K562 (cell line): ENCODE measurements around the gene ABCC6. TPM values are rescaled to one million over a fixed set of nuclear protein-coding genes. Genes with fewer than 3 reads are reported as not detected.

Experiments used
- ATAC-seq: fragments of 200-7000 bp; cut with Tn5 transposase; 3 replicates; pipeline ENCODE4 v1.9.1; 2020; ENCODE audit warnings: moderate library complexity
- BruUV-seq: library from RNA; stranded (reverse); fragments of 400-500 nt; replicated peaks from 2 replicates; lab custom pipeline; 2021; lab: Mats Ljungman, UMichigan
- CTCF ChIA-PET: fragments of 300-600 bp; formaldehyde crosslinking; extraction: SDS; loops from one replicate; lab custom pipeline; 2021; ENCODE audit warnings: low intra/inter-chr PET ratio; lab: Yijun Ruan, JAX
- POLR2A ChIA-PET: fragments of 300-600, 350-650 bp; sonication (Branson Sonifier 250); formaldehyde crosslinking; extraction: SDS; loops from one replicate; lab custom pipeline; 2021; ENCODE audit warnings: antibody characterized with exemption, inconsistent platforms; lab: Yijun Ruan, JAX
- DNase-seq, 4 experiments: peaks; one replicate each; pipeline versions ENCODE4 v3.0.0 to v3.0.0-alpha.2; 2011 to 2018; ENCODE audit warnings: low spot score in 3 of 4, mixed read lengths in 3 of 4; ENCODE audit errors: extremely low read depth in 1 of 4
- FAIRE-seq: peaks from 2 replicates; lab custom pipeline; 2011; peaks lifted over from hg19 to GRCh38; lab: Jason Lieb, UNC
- H2AFZ ChIP-seq: 2 replicates; pipeline ENCODE4 v1.6.0; 2011; ENCODE audit warnings: low read depth, low read length, control low read depth, inconsistent platforms
- H3K27ac ChIP-seq: fragments of 200-600 bp; 3 replicates; pipeline ENCODE4 v1.8.0; 2011; ENCODE audit warnings: low read depth, mild to moderate bottlenecking, control low read depth, inconsistent platforms, low read length, moderate library complexity, mixed read lengths; ENCODE audit errors: extremely low read depth
- H3K27me3 ChIP-seq, 2 experiments: fragments of 300-600 bp in 1 of 2; 2 replicates in 1 of 2; 3 replicates in 1 of 2; pipeline versions ENCODE4 v1.6.0 to v1.8.0; 2011; ENCODE audit warnings: inconsistent platforms in 2 of 2, low read length in 2 of 2, mild to moderate bottlenecking in 1 of 2, mixed read lengths in 1 of 2, moderate library complexity in 1 of 2; ENCODE audit not compliant: control insufficient read depth in 2 of 2, insufficient read depth in 2 of 2
- H3K36me3 ChIP-seq: fragments of 300-600 bp; 3 replicates; pipeline ENCODE4 v1.8.0; 2011; ENCODE audit warnings: mild to moderate bottlenecking, low read length, inconsistent platforms; ENCODE audit not compliant: control insufficient read depth, insufficient read depth
- H3K4me1 ChIP-seq, 2 experiments: fragments of 200-600 bp in 1 of 2; replicated peaks in 1 of 2; 2 replicates in 1 of 2; 3 replicates in 1 of 2; pipeline versions ENCODE4 v1.5.1 to v1.8.0; 2011; ENCODE audit warnings: inconsistent platforms in 2 of 2, low read length in 2 of 2, mild to moderate bottlenecking in 1 of 2, mixed read lengths in 1 of 2, moderate library complexity in 1 of 2; ENCODE audit not compliant: control insufficient read depth in 2 of 2, insufficient read depth in 2 of 2
- H3K4me2 ChIP-seq: 2 replicates; pipeline ENCODE4 v1.6.1; 2011; ENCODE audit warnings: low read length, control low read depth, inconsistent platforms, mixed read lengths; ENCODE audit not compliant: insufficient read depth
- H3K4me3 ChIP-seq: fragments of 200-600 bp; sonication (generic), shearing (Covaris generic); 2 replicates; pipeline ENCODE4 v1.5.1; 2016; ENCODE audit warnings: control low read depth, inconsistent platforms
- H3K79me2 ChIP-seq: fragments of 200-600 bp; 3 replicates; pipeline ENCODE4 v1.8.0; 2011; ENCODE audit warnings: low read length, inconsistent platforms; ENCODE audit not compliant: control insufficient read depth, insufficient read depth
- H3K9ac ChIP-seq, 2 experiments: 2 replicates each; pipeline versions ENCODE4 v1.6.0 to v1.6.1; 2011; ENCODE audit warnings: low read depth in 2 of 2, low read length in 2 of 2, control low read depth in 1 of 2, inconsistent platforms in 1 of 2, mild to moderate bottlenecking in 1 of 2, mixed read lengths in 1 of 2; ENCODE audit not compliant: insufficient read depth in 1 of 2
- H3K9me1 ChIP-seq: one replicate; pipeline ENCODE4 v1.6.0; 2011; ENCODE audit warnings: inconsistent platforms, mild to moderate bottlenecking, low read length, moderate library complexity; ENCODE audit not compliant: control insufficient read depth, insufficient read depth
- H3K9me3 ChIP-seq: replicated peaks from 2 replicates; pipeline ENCODE4 v1.5.1; 2011; ENCODE audit warnings: low read depth, low read length, inconsistent platforms; ENCODE audit not compliant: control insufficient read depth, insufficient read depth
- H4K20me1 ChIP-seq: replicated peaks from 2 replicates; pipeline ENCODE4 v1.6.1; 2011; ENCODE audit warnings: low read length, inconsistent platforms, mixed read lengths; ENCODE audit not compliant: control insufficient read depth, insufficient read depth
- RBM25 ChIP-seq: fragments of 200-400 bp; formaldehyde crosslinking; IDR thresholded peaks from 2 replicates; pipeline ENCODE4 v1.6.1; 2018; ENCODE audit warnings: low read length, low read depth, moderate library complexity; ENCODE audit not compliant: severe bottlenecking
- ZNF121 ChIP-seq: sonication (generic); formaldehyde crosslinking; conservative IDR thresholded peaks from 2 replicates; pipeline ENCODE4 v1.8.0; 2022; ENCODE audit warnings: missing genetic modification reagents
- ZNF507 ChIP-seq: conservative IDR thresholded peaks from 2 replicates; pipeline ENCODE4 v1.6.1; 2017; ENCODE audit warnings: missing genetic modification characterization, missing compliant biosample characterization
- WGBS: fragments of 100-300 bp; shearing (Covaris generic); methylation state at CpG from one replicate; pipeline ENCODE4 v1.1.6; 2016; ENCODE audit warnings: low coverage, mixed read lengths; ENCODE audit not compliant: insufficient coverage; ENCODE audit errors: missing lambda C conversion rate; 5-methylcytosine and 5-hydroxymethylcytosine counted together
- in situ Hi-C: fragments of 300-500 bp; cut with MboI; formaldehyde crosslinking; loops from 4 replicates; pipeline ENCODE4 v1.15.0; 2018; ENCODE audit warnings: inconsistent platforms, mixed read lengths
- intact Hi-C: fragments of 100-400 bp; cut with micrococcal nuclease; formaldehyde crosslinking; loops from 2 replicates; pipeline ENCODE4 v1.14.2; 2022
- polyA plus RNA-seq, 8 experiments: library from polyadenylated mRNA; depleted of rRNA in 4 of 8; stranded (reverse) in 5 of 8; unstranded in 3 of 8; fragments of >200 nt; fragmentation: Nextera tagmentation in 2 of 8; fragmentation: Illumina TruSeq in 1 of 8; extraction: Ambion mirVana in 2 of 8; extraction: Trizol in 1 of 8; gene quantifications; 2 replicates each; pipeline versions ENCODE4 v1.2.1 to v1.2.3, GENCODE V29; 2011 to 2014; ENCODE audit warnings: inconsistent platforms in 1 of 8, missing spikeins in 1 of 8
- total RNA-seq, 7 experiments: library from RNA; depleted of rRNA in 6 of 7; stranded (reverse); fragments of >200 nt in 6 of 7; fragmentation: Illumina TruSeq in 2 of 7; extraction: Trizol in 2 of 7; gene quantifications; 2 replicates each; pipeline versions ENCODE4 v1.2.1 to v1.2.3, GENCODE V29; 2011 to 2021; ENCODE audit warnings: low replicate concordance in 1 of 7
- TF ChIP-seq, protein P1 (sequence below): fragments of 200-800 bp; sonication (Bioruptor generic); IDR thresholded peaks from 2 replicates; pipeline ENCODE4 v1.6.1; 2016; ENCODE audit warnings: missing genetic modification characterization, missing compliant biosample characterization

The ABCC6 gene
- total and polyA plus RNA-seq, 9 of the 15 experiments (the other 6 are each of a cell fraction or from before 2014, with no cell fraction given): 0.03 to 0.46 (median 0.07) TPM; not detected in 4

DNA sequence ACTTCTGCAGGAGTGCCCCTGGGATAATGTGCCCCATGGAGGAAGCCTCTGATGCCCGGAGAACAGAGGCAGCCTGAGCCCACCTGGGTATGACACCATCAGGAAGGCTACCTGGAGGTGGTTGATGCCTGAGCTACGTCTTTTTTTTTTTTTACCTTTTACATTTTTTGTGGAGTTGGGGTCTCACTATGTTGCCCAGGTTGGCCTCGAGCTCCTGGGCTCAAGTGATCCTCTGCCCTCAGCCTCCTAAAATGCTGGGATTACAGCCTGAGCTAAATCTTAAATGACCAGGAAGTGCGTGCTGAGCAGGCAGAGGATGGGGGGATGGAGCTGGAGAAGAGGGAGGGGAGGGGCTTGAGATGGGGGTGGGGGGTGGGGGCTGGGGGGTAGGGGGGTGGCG lies 32.7 kb downstream of the ABCC6 start:
- TF ChIP-seq ZNF121 (CRISPR knock-in tag) (peak; percentile 81), ZNF507 (peak; percentile 68), RBM25 (peak; percentile 5)
- TF ChIP-seq, protein P1, sequence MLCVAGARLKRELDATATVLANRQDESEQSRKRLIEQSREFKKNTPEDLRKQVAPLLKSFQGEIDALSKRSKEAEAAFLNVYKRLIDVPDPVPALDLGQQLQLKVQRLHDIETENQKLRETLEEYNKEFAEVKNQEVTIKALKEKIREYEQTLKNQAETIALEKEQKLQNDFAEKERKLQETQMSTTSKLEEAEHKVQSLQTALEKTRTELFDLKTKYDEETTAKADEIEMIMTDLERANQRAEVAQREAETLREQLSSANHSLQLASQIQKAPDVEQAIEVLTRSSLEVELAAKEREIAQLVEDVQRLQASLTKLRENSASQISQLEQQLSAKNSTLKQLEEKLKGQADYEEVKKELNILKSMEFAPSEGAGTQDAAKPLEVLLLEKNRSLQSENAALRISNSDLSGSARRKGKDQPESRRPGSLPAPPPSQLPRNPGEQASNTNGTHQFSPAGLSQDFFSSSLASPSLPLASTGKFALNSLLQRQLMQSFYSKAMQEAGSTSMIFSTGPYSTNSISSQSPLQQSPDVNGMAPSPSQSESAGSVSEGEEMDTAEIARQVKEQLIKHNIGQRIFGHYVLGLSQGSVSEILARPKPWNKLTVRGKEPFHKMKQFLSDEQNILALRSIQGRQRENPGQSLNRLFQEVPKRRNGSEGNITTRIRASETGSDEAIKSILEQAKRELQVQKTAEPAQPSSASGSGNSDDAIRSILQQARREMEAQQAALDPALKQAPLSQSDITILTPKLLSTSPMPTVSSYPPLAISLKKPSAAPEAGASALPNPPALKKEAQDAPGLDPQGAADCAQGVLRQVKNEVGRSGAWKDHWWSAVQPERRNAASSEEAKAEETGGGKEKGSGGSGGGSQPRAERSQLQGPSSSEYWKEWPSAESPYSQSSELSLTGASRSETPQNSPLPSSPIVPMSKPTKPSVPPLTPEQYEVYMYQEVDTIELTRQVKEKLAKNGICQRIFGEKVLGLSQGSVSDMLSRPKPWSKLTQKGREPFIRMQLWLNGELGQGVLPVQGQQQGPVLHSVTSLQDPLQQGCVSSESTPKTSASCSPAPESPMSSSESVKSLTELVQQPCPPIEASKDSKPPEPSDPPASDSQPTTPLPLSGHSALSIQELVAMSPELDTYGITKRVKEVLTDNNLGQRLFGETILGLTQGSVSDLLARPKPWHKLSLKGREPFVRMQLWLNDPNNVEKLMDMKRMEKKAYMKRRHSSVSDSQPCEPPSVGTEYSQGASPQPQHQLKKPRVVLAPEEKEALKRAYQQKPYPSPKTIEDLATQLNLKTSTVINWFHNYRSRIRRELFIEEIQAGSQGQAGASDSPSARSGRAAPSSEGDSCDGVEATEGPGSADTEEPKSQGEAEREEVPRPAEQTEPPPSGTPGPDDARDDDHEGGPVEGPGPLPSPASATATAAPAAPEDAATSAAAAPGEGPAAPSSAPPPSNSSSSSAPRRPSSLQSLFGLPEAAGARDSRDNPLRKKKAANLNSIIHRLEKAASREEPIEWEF (CRISPR knock-in tag): no peak
- no peak overlapping the region for H3K9ac ChIP-seq
- H3K9me1 ChIP-seq: no peaks in the 10 kb centered on the region
- FAIRE-seq: no peak
- no peak overlapping the region for H3K4me2 ChIP-seq
- no peak for ATAC-seq
- intact Hi-C loops: loop anchor here (5.0 kb wide), 1 partner anchor 423 kb away; no protein-coding TSS in a partner anchor
- peak in 1 of 4 experiments; percentile 14 for DNase-seq
- H3K9me3 ChIP-seq: no peaks in the 10 kb centered on the region
- H3K27me3 ChIP-seq: no peaks in the 10 kb centered on the region; a peak in 2 of 5 replicates
- WGBS: 25% methylated on average over 4 of the region's 5 CpGs
- H3K4me1 ChIP-seq: peaks cover 8 to 16% of the 10 kb centered on the region in 2 experiments; a peak in 4 of 5 replicates
- no peak overlapping the region for H2AFZ ChIP-seq
- 0 out of 2 replicates have a peak, but pooled peaks cover 4% of the 10 kb centered on the region for H4K20me1 ChIP-seq
- no peak overlapping the region for H3K27ac ChIP-seq
- ChIA-PET POLR2A (no interaction called here), CTCF (no interaction called here)
- BruUV-seq: no TSS peak
- H3K36me3 ChIP-seq: no peaks in the 10 kb centered on the region
- no peaks in the 10 kb centered on the region for H3K79me2 ChIP-seq
- no peak overlapping the region for H3K4me3 ChIP-seq
- in situ Hi-C loops: loop anchor here (5.0 kb wide), 1 partner anchor 413 kb away; no protein-coding TSS in a partner anchor
